T47D (cell line): ENCODE data around the gene MAPKAP1.

Experiments
- DNase-seq, 2 experiments: peaks; one replicate each; pipeline versions ENCODE4 v3.0.0 to v3.0.0-alpha.2; 2011 to 2012; ENCODE audit warnings: low read depth in 1 of 2, low spot score in 1 of 2
- JUND ChIP-seq: IDR thresholded peaks from 2 replicates; pipeline ENCODE4 v1.6.1; 2012; ENCODE audit warnings: low read depth
- in situ Hi-C: cut with HindIII; loops from 2 replicates; pipeline ENCODE4 v1.10.0; 2016; ENCODE audit warnings: low sequenced_read_pairs, low pct_unique_long_range_greater_than_20kb

The MAPKAP1 gene

GRCh38 chr9:125468646-125469045 lies 238.4 kb downstream of the MAPKAP1 start:
- no peak for TF ChIP-seq JUND
- DNase-seq, result no peak
- in situ Hi-C loops, result no loop called here

GRCh38 chr9:125467116-125467740 lies 239.8 kb downstream of the MAPKAP1 start:
- no peak for DNase-seq
- in situ Hi-C loops, result no loop called here
- TF ChIP-seq JUND, result no peak

GRCh38 chr9:125466411-125466810 lies 240.6 kb downstream of the MAPKAP1 start:
- no peak for DNase-seq
- in situ Hi-C loops, result no loop called here
- TF ChIP-seq JUND, result no peak

GRCh38 chr9:125464591-125465385 lies 242.2 kb downstream of the MAPKAP1 start:
- TF ChIP-seq JUND, result no peak
- in situ Hi-C loops, result no loop called here
- DNase-seq, result no peak

- in situ Hi-C loops, result no loop called here
- TF ChIP-seq JUND, result no peak
- DNase-seq, result no peak
These were observed 243.1 kb downstream of the MAPKAP1 start for GRCh38 chr9:125463926-125464325.

GRCh38 chr9:125462861-125463291 lies 244.1 kb downstream of the MAPKAP1 start:
- DNase-seq, result no peak
- no peak for TF ChIP-seq JUND
- in situ Hi-C loops, result no loop called here

GRCh38 chr9:125461636-125462190 lies 245.3 kb downstream of the MAPKAP1 start:
- in situ Hi-C loops, result no loop called here
- no peak for DNase-seq
- no peak for TF ChIP-seq JUND

- in situ Hi-C loops, result no loop called here
- DNase-seq, result peak in 1 of 2 experiments; percentile 57
- no peak for TF ChIP-seq JUND
These were observed 245.9 kb downstream of the MAPKAP1 start for GRCh38 chr9:125460883-125461635.

- no peak for TF ChIP-seq JUND
- in situ Hi-C loops, result no loop called here
- DNase-seq, result no peak
These were observed 246.7 kb downstream of the MAPKAP1 start for GRCh38 chr9:125460346-125460745.

- no peak for DNase-seq
- TF ChIP-seq JUND, result no peak
- in situ Hi-C loops, result no loop called here
These were observed 249.7 kb downstream of the MAPKAP1 start for GRCh38 chr9:125457357-125457756.

GRCh38 chr9:125455876-125456275 lies 251.1 kb downstream of the MAPKAP1 start:
- in situ Hi-C loops, result no loop called here
- no peak for TF ChIP-seq JUND
- DNase-seq, result no peak

GRCh38 chr9:125455132-125455531 lies 251.9 kb downstream of the MAPKAP1 start:
- DNase-seq, result no peak
- in situ Hi-C loops, result no loop called here
- no peak for TF ChIP-seq JUND
